Muscle layer of colon (tissue), 2 donors: ENCODE measurements around the gene CLSTN2.

Experiments
- H3K27ac ChIP-seq: one replicate; pipeline ENCODE4 v1.7.0; 2013; ENCODE audit warnings: low read depth, mild to moderate bottlenecking, low read length, moderate library complexity
- H3K27me3 ChIP-seq, 2 donors: one replicate each; pipeline ENCODE4 v1.7.0; 2013; ENCODE audit warnings: low read length in 2 of 2, mild to moderate bottlenecking in 2 of 2; ENCODE audit not compliant: insufficient read depth in 2 of 2, control insufficient read depth in 1 of 2
- H3K36me3 ChIP-seq: one replicate; pipeline ENCODE4 v1.7.0; 2013; ENCODE audit warnings: mild to moderate bottlenecking, low read length; ENCODE audit not compliant: insufficient read depth
- H3K4me1 ChIP-seq: one replicate; pipeline ENCODE4 v1.7.0; 2013; ENCODE audit warnings: mild to moderate bottlenecking, low read length; ENCODE audit not compliant: insufficient read depth
- H3K4me3 ChIP-seq, 2 donors: one replicate each; pipeline ENCODE4 v1.7.0; 2013; ENCODE audit warnings: low read length in 2 of 2, low read depth in 1 of 2, mild to moderate bottlenecking in 1 of 2, moderate library complexity in 1 of 2
- H3K9ac ChIP-seq: one replicate; pipeline ENCODE4 v1.7.0; 2013; ENCODE audit warnings: low read length
- H3K9me3 ChIP-seq: one replicate; pipeline ENCODE4 v1.7.0; 2013; ENCODE audit warnings: mild to moderate bottlenecking, low read length
- donor health status: abdominal sarcoma.
- donor health status: Adenocarcinoma of cecum.

Gene CLSTN2

DNA sequence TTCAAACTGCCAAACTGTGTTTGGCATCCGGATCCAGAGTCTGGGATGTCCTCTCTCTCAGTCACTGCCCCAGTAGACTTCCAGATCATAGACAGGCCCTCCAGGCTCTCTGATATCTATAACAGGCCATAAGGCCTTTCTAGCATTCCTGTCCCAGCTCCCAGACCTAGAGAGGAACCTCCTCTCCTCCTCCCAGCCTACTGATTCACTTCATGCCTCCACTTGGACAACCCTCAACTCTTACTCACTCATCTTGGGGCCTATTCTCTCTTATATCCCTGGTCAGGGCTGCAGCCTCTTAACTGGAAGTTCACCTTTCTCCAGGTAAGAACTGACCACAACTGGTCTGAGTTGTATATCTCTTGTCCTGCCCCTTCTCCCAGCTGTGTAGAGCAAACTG is 489.2 kb downstream of the CLSTN2 start:
- Histone ChIP-seq H3K27me3 (no peaks in the 10 kb centered on the region), H3K4me1 (no peaks in the 10 kb centered on the region), H3K9ac (no peak overlapping the region), H3K36me3 (no peaks in the 10 kb centered on the region), H3K4me3 (no peak overlapping the region), H3K9me3 (no peaks in the 10 kb centered on the region), H3K27ac (no peak overlapping the region)

- Histone ChIP-seq H3K9ac (no peak overlapping the region), H3K27ac (no peak overlapping the region), H3K9me3 (no peaks in the 10 kb centered on the region), H3K27me3 (no peaks in the 10 kb centered on the region), H3K4me3 (no peak overlapping the region), H3K36me3 (no peaks in the 10 kb centered on the region), H3K4me1 (no peaks in the 10 kb centered on the region)
Observed at GRCh38 chr3:140424726-140425125, 489.7 kb downstream of the CLSTN2 start.

DNA sequence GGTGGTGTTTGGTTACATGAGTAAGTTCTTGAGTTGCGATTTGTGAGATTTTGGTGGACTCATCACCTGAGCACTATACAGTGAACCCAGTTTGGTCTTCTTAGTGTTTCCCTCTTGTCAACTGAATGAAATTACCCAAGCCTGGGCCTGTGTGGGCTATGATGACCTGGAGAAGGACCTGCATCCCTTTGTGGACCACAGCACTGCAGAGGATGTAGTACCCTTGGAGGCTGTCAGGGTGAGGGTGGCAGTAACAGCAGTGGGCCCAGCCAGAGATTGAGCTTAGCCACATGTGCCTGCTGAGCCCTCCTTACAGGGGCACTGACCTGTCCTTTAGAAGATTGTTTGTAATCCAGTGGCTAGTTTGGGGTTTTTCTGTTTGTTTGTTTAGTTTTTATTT is 492.8 kb downstream of the CLSTN2 start:
- Histone ChIP-seq H3K9me3 (no peaks in the 10 kb centered on the region), H3K27ac (no peak overlapping the region), H3K9ac (no peak overlapping the region)

GRCh38 chr3:140428380-140428779 is 493.4 kb downstream of the CLSTN2 start:
- no peaks in the 10 kb centered on the region for H3K9me3 ChIP-seq
- no peak overlapping the region for H3K4me3 ChIP-seq
- H3K36me3 ChIP-seq = no peaks in the 10 kb centered on the region
- no peak overlapping the region for H3K9ac ChIP-seq
- no peaks in the 10 kb centered on the region for H3K27me3 ChIP-seq
- no peak overlapping the region for H3K27ac ChIP-seq
- H3K4me1 ChIP-seq = peaks cover 5% of the 10 kb centered on the region

More for the DNA sequence above, 492.8 kb downstream of the CLSTN2 start:
- Histone ChIP-seq H3K4me1 (peaks cover 5% of the 10 kb centered on the region), H3K4me3 (no peak overlapping the region), H3K36me3 (no peaks in the 10 kb centered on the region), H3K27me3 (no peaks in the 10 kb centered on the region)

DNA sequence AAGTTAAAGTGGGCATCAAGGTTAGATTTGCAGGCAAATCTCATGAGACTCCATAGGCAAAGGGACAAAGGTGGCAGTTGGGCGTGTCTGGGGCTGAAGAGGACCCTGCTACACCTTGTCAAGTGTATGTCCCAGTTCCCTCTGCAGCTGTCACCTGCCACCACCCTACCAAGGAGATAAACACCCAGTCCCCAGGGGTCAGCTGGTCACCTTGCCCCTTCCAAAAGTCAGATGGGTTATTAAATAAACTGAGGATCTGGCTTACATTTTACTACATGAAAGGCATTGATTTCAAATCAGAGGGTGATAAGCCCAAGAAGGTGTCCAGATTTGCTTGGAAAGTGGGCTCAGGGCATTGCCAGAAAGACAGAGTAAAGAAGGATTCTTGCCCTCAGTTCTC is 494.8 kb downstream of the CLSTN2 start:
- Histone ChIP-seq H3K9me3 (no peaks in the 10 kb centered on the region), H3K27me3 (no peaks in the 10 kb centered on the region), H3K4me1 (peaks cover 5% of the 10 kb centered on the region), H3K27ac (no peak overlapping the region), H3K9ac (no peak overlapping the region), H3K4me3 (no peak overlapping the region), H3K36me3 (no peaks in the 10 kb centered on the region)

- no peak overlapping the region for H3K4me3 ChIP-seq
- no peak overlapping the region for H3K9ac ChIP-seq
- peaks cover 5% of the 10 kb centered on the region for H3K4me1 ChIP-seq
- H3K9me3 ChIP-seq = no peaks in the 10 kb centered on the region
- H3K27ac ChIP-seq = no peak overlapping the region
- no peaks in the 10 kb centered on the region for H3K36me3 ChIP-seq
- no peaks in the 10 kb centered on the region for H3K27me3 ChIP-seq
Observed at GRCh38 chr3:140430494-140430893, 495.5 kb downstream of the CLSTN2 start.

DNA sequence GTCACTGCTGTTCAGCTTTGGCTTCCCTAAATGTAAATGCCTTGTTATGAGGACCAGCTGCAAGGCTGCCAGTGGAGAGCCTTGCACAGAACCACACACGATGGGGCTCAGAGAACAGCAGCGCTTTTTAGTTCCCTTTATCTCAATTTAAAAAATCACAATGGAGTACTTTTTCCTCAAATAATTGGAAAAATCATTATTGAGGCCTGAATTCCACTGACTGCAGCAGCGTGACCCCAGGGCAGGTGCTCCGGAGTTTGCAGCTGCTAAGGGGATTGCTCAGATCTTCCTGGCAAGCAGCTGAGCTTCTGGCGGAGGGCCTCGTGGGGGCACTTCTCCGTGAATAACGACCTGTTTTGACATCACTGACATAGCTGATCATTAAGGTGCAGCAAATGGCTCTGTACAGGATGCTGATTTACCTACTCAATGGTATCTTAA is 497.3 kb downstream of the CLSTN2 start:
- Histone ChIP-seq H3K4me1 (peaks cover 5% of the 10 kb centered on the region), H3K27me3 (no peaks in the 10 kb centered on the region), H3K4me3 (no peak overlapping the region), H3K27ac (no peak overlapping the region), H3K36me3 (no peaks in the 10 kb centered on the region), H3K9ac (no peak overlapping the region), H3K9me3 (no peaks in the 10 kb centered on the region)

- Histone ChIP-seq H3K4me1 (peaks cover 5% of the 10 kb centered on the region), H3K9ac (no peak overlapping the region), H3K9me3 (no peaks in the 10 kb centered on the region), H3K36me3 (no peaks in the 10 kb centered on the region), H3K27ac (no peak overlapping the region), H3K27me3 (no peaks in the 10 kb centered on the region), H3K4me3 (no peak overlapping the region)
Observed at GRCh38 chr3:140433431-140433830, 498.4 kb downstream of the CLSTN2 start.

DNA sequence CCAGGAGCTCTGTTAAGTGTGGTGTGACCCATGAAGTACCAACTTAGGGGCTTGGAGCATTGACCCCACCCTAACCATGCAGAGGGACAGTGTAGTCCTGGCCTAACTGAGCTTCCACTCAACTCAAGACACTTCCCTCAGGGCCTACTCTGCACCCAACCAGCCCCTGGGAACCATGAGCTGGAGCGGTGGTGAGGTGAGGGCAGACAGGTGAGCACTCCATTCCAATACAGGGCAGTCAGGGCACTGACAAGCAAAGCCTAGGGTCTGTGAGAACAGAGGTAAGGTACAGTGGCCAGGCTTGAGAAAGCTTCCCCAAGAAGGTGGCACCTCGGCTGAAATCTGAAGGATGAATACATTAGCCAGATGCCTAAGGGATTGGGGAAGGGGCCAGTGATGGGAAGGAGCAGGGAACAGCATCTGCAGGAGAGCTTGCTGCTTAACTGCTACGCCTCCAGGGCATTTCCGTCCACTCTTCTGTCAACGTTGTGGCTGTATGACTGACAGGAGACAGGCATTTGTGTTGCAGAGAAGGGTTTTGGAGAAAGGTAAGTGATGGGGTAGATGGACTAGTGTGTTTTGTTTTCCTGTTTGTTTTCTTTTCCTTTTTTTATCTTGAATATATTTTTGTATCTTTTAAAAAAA is 499.4 kb downstream of the CLSTN2 start:
- no peak overlapping the region for H3K4me3 ChIP-seq
- peaks cover 5% of the 10 kb centered on the region for H3K4me1 ChIP-seq
- no peaks in the 10 kb centered on the region for H3K9me3 ChIP-seq
- no peak overlapping the region for H3K27ac ChIP-seq
- no peak overlapping the region for H3K9ac ChIP-seq
- H3K36me3 ChIP-seq = no peaks in the 10 kb centered on the region
- H3K27me3 ChIP-seq = no peaks in the 10 kb centered on the region

DNA sequence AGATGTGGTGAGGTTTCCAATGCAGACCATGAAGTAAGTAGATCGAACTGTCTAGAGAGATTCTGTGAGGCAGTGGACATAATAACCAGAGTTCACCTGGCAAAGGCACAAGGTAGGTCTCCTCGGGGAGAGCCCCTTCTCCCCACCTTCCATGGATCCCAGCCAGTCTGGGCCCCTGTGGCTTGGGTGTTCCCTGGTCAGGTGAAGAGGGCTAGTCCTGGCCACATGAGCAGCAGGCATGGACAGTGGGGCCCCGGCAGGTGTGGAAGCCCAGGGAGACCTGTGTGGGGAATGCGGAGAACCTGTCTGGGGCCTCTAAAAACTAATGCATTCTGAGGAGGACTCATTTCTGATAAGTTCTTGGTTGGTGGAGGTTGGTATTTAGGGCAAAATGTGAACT is 501.4 kb downstream of the CLSTN2 start:
- Histone ChIP-seq H3K27me3 (no peaks in the 10 kb centered on the region), H3K4me3 (no peak overlapping the region), H3K4me1 (peaks cover 5% of the 10 kb centered on the region), H3K9ac (no peak overlapping the region), H3K36me3 (no peaks in the 10 kb centered on the region), H3K9me3 (no peaks in the 10 kb centered on the region), H3K27ac (no peak overlapping the region)

GRCh38 chr3:140438736-140439470 is 503.9 kb downstream of the CLSTN2 start:
- H3K27ac ChIP-seq = no peak overlapping the region
- H3K4me1 ChIP-seq = no peaks in the 10 kb centered on the region
- no peak overlapping the region for H3K4me3 ChIP-seq
- H3K9ac ChIP-seq = no peak overlapping the region
- H3K36me3 ChIP-seq = no peaks in the 10 kb centered on the region
- no peaks in the 10 kb centered on the region for H3K9me3 ChIP-seq
- no peaks in the 10 kb centered on the region for H3K27me3 ChIP-seq

DNA sequence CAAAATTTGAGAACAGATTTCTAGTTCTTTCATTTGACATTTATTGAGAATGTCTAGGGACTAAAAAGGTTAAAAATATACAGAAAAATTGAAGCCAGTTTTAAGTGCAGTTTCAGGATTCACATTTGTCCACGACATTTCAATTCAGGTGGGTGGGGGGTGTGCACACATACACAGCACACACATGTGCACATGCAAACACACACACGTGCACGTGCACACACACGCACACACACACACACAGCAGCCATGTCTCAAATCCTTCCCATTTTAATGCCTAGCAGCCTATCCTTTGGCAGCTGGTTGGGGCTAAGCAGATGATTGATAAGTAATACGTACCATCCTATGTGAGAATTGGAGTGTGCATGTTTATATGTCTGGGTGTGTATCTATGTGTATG is 504.5 kb downstream of the CLSTN2 start:
- Histone ChIP-seq H3K27me3 (no peaks in the 10 kb centered on the region), H3K9me3 (no peaks in the 10 kb centered on the region), H3K36me3 (no peaks in the 10 kb centered on the region), H3K4me3 (no peak overlapping the region), H3K9ac (no peak overlapping the region), H3K4me1 (no peaks in the 10 kb centered on the region), H3K27ac (no peak overlapping the region)
